ENCODE results near the gene IRF2BP1.
"Not testable (repeated sequence)": the region's sequence is repeated elsewhere in the genome, so short reads cannot be mapped to it uniquely, and the experiment has no call there.

IRF2BP1 gene

GRCh38 chr19:45881082-45881908, 4.6 kb downstream of the IRF2BP1 start:
- no peak for DNase-seq

DNA sequence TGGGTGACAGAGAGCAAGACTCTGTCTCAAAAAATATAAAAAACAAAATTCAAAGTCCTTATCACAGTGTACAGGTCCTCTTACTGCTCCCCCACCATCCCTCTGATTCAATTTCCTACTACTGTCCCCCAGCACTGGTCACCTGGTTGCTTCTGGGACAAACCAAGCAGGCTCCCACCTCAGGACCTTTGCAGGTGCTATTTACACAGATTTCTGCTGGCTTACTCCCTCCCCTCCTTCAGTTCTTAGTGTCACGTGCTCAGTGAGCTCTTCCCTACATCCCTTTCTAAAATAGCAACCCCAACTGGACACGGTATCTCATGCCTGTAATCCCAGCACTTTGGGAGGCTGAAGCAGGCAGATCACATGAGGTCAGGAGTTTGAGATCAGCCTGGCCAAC, 6.0 kb downstream of the IRF2BP1 start:
- no peak for DNase-seq

DNA sequence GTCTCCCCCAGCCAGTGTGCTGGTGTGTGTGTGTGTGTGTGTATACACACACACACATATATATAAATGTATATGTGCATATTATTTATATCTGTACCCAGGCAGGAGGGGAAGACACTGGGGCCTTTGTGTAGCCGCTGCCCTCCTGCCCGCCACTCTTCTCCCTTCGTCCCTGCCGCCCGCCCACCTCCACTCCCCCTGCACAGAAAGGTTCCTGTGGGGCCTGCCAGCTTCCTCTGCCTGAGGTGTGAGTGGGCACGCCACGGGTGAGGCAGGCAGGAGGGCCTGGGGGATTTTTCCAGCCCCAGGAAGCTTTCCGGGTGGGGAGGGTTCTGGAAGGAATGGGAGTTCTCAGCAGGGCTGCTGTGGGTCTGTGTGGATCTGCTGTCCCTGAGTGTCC, 6.9 kb downstream of the IRF2BP1 start:
- DNase-seq, result peak in 1 of 2 experiments; percentile 21

- DNase-seq, result no peak
Measured at GRCh38 chr19:45878043-45878794, 7.7 kb downstream of the IRF2BP1 start.

GRCh38 chr19:45876411-45877197, 9.3 kb downstream of the IRF2BP1 start:
- DNase-seq, result peak in 1 of 2 experiments; percentile 24

DNA sequence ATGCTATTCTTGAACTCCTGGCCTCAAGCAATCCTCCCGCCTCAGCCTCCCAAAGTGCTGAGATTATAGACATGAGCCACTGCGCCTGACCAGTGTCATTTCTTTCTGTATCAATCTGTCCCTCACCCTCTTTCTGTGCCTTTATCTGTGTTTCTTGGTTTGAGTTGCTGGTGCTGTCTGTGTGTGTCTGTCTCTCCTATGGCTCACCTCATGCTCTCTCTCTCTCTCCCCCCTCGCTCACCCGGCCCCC, 9.9 kb downstream of the IRF2BP1 start:
- DNase-seq, result no peak

DNA sequence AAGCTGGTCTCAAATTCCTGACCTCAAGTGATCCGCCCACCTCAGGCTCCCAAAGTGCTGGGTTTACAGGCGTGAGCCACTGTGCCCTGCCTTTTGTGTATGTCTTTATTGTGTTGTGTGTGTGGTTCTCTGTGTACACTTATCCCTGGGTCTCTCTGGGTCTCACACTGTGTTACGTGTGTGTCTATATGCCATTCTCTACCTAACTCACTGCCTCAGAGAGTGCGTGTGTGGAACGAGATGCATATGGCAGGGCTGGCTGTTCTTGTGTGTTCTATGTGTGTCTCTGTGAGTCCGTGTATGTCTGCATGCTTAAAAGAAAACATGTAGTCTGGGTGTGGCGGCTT, 11.3 kb downstream of the IRF2BP1 start:
- no peak for DNase-seq

- DNase-seq, result no peak
Measured at GRCh38 chr19:45873219-45873772, 12.6 kb downstream of the IRF2BP1 start.

- DNase-seq, result no peak
Measured at GRCh38 chr19:45872095-45872919, 13.6 kb downstream of the IRF2BP1 start.

DNA sequence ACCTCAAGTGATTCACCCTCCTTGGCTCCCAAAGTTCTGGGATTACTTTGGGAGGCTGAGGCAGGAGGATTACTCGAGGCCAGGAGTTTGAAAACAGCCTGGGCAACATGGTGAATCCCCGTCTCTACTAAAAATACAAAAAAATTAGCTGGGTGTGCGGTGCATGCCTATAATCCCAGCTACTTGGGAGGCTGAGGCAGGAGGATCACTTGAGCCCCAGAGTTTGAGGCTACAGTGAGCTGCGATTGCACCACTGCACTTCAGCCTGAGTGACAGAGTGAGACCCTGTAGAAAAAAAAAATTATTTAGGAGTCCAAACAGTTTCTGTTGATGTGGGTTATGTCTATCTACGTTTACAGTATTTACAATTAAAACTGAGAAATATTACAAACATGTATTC, 15.1 kb downstream of the IRF2BP1 start:
- DNase-seq, result no peak

GRCh38 chr19:45867241-45867640, 18.7 kb downstream of the IRF2BP1 start:
- not testable (repeated sequence) for DNase-seq

DNA sequence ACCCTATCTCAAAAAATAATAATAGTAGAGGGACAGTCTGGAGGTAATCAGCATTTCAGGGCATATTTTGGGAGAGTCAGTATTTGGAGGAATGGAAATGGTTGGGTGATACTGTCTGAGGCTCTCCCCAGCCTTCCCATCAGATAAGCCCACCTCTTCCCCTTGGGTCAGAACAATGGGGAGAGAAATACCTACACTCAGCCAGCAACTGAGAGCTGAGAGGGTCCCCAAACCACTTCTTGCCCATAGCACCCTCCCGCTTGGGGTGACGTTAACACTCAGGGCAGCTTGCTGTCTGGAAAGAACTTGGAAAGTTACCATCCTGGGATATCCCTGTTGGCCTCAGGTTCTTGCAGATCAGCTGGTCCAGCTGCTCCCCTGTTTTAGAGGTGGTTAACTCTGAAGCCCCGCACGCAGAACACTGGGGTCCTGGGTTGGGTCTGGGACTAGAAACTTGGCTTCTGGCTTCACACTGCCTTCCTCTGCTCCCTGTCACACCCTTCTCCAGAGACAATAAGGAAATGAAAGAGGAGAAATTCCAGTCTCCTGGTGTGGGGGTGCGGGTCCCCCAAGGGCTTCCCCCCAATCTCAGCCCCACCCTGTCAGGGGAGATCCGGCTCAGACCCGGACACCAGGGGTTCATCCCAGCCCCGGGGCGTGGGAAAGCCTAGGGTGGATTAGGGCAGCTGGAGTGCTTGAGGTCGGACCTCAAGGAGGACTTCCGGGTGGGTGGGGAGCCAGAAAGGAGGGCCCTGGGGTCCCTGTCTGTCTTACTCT, 19.4 kb downstream of the IRF2BP1 start:
- no peak for DNase-seq

DNA sequence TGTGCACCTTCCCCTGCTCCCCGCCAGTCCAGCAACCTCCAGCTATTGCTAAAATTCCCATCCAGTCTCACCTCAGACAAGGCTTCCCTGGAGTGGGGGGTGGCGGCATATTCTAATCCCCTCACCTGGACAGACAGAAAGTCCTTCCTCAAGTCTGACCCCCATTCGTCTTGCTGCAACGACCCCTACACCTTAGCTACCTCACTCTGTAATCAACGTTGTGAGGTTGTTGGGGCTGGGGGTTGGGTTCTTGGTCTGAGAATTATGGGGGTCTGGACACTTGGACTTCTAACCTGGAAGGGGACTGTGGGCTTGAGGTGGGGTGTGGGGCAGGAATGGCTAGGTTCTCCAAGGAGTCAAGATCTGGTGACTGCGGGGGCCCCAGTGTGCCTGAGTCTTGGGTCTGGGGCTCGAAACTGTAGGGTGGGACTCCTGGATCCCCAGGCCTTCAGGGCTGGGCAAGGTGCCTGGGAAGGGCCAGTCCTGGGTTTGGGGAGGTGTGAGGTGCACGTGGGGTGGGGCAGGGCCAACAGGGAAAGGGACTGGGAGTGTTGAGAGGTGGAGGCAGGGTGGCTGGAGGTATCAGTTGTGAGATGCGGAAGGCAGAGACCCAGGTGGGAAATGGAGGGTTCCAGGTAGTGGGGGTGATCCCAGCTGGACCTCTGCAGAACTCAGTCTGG, 20.5 kb downstream of the IRF2BP1 start:
- no peak for DNase-seq

GRCh38 chr19:45864629-45865082, 21.3 kb downstream of the IRF2BP1 start:
- no peak for DNase-seq

DNA sequence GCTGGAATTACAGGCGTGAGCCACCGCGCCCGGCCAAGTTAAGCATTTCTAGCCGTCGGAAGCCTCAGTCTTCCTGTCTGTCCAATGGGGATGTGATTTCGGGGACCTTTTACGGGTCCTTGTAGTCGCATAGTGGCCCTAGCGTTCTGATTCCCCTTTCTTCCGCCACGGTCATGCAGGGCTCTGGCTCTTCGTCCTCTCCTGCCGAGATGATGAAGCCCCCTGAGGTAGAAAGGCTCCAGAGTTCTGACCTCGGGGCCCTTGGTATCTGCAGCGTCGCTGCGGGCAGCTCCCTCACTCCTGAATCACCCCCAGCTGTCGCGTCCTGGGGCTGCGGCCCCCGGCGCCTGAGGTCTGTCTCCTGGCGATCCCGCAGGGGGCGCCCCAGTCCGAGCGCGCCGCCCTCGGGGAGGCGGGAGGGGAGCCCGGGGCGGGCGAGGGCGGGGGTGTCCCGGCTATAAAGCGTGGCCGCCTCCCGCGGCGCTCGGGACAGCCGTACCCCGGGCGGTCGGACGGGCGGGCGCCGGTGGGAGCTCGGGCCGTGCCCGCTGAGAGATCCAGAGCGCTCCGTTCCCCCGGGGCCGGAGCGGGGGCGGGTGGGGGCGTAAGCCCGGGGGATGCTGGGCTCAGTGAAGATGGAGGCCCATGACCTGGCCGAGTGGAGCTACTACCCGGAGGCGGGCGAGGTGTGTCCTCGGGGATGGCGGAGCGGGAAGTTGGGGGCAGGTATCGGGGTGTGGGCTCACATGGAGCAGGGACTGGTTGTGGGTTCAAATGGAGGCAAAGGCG, 21.9 kb downstream of the IRF2BP1 start, which contains the start of gene FOXA3:
TSS of gene FOXA3 (plus strand) at position 487 of the 789 bp plus-strand sequence. CDS start at position 618, 131 bp downstream.
- peak; percentile 32 to 68 for DNase-seq

DNA sequence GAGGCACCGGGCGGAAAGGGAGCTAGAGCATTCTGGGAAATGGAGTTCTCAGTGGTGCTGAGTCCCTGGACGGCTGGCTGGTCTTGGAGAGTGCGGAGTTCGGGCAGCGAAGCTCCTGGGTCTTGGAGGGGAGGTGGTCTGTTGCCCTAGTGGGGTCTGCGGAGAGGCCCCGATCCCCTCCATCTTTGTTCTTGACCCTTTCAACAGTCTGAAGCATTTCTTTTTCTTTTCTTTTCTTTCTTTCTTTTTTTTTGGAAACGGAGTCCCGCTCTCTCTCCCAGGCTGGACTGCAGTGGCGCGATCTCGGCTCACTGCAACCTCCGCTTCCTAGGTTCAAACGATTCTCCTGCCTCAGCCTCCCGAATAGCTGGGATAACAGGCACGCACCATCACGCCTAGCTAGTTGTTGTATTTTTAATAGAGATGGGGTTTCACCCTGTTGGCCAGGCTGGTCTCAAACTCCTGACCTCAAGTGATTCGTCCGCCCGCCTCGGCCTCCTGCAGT, 22.6 kb downstream of the IRF2BP1 start:
- no peak for DNase-seq

- DNase-seq, result peak; percentile 96 to 99
Measured at GRCh38 chr19:45862564-45863334, 23.2 kb downstream of the IRF2BP1 start, which contains the start of gene SYMPK. TSS of gene SYMPK (minus strand) at chr19:45863147. CDS start at chr19:45854495, 8,652 bp downstream.

GRCh38 chr19:45862271-45862563, 23.7 kb downstream of the IRF2BP1 start:
- no peak for DNase-seq
